Osteocyte (in vitro differentiated cells): ENCODE data around the gene TSPEAR. TPM values are rescaled to one million over a fixed set of nuclear protein-coding genes. Genes with fewer than 3 reads are reported as not detected.

Experiments
- DNase-seq: peaks from one replicate; pipeline ENCODE4 v3.0.0; 2021; ENCODE audit warnings: mixed read lengths; ENCODE audit not compliant: unreplicated experiment; ENCODE audit errors: extremely low spot score
- H3K27ac Mint-ChIP-seq: one replicate; pipeline ENCODE4 v1.8.0; 2021; ENCODE audit warnings: mild to moderate bottlenecking, mixed read lengths; ENCODE audit not compliant: unreplicated experiment
- H3K27me3 Mint-ChIP-seq: one replicate; pipeline ENCODE4 v1.8.0; 2021; ENCODE audit warnings: mixed read lengths; ENCODE audit not compliant: unreplicated experiment
- H3K36me3 Mint-ChIP-seq: one replicate; pipeline ENCODE4 v1.8.0; 2021; ENCODE audit warnings: mixed read lengths; ENCODE audit not compliant: unreplicated experiment
- H3K4me1 Mint-ChIP-seq: one replicate; pipeline ENCODE4 v1.8.0; 2021; ENCODE audit warnings: mixed read lengths; ENCODE audit not compliant: unreplicated experiment
- H3K4me3 Mint-ChIP-seq: one replicate; pipeline ENCODE4 v1.8.0; 2021; ENCODE audit warnings: mild to moderate bottlenecking, moderate library complexity, mixed read lengths; ENCODE audit not compliant: unreplicated experiment
- H3K9me3 Mint-ChIP-seq: one replicate; pipeline ENCODE4 v1.8.0; 2021; ENCODE audit warnings: mixed read lengths; ENCODE audit not compliant: unreplicated experiment
- total RNA-seq: library from RNA; stranded (reverse); gene quantifications from 2 replicates; pipeline ENCODE4 v1.2.1, GENCODE V29; 2021
- TF ChIP-seq, protein P1 (sequence below): fragments of 200-600 bp; sonication (generic); IDR thresholded peaks from 2 replicates; pipeline ENCODE4 v1.5.0; 2021; ENCODE audit warnings: antibody characterized with exemption, mild to moderate bottlenecking, moderate library complexity

The TSPEAR gene
- total RNA-seq, 1 donor from 2014 or later = not detected

DNA sequence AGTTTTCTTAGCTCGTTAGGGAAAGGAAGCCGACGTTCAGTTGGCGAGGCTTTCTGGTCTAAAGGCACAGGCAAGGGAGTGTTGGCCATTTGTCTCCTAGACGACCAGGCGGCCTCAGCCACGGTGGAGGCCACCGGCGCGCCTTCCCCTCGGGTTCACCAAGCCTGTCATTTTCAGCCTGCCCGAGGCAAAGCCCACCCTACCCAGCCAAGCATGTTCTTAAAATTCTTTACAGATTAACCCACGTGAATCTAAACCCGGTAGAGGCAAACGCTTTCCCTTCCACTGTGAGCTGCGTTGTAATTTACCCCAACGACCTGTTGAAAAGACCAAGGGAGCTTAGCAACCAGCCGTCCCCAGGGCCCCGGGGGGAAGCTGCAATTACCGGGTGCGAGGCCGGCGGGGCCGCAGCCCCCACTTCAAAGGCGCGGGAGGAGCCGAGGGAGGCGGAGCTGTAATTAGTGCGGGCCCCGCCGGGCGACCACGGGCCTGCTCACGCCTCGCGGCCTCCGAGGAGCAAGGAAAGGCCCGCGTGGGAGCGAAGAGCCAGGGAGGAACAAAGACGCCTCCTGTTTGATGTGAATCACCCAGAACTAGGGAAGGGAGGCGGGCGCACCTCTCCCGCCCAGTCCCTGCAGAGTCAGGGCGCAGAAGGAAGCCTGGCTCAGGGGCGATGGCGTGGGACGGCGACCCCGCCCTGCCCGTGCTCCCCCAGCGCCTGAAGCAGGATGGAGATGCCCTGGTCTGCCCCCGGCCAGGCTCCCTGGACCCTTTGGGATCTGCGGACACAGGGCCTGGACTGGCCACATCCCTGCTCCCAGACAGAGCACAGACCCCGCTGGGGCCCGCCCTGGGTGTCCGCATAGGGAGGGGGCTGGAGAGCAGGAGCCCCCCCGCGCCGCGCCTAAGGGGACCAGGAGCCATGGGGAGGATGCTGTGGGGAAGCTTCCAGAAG, 12.1 kb upstream of the TSPEAR start:
- Mint-ChIP-seq H3K27ac (no peak overlapping the region), H3K9me3 (no peaks in the 10 kb centered on the region), H3K4me1 (peaks cover under 1% of the 10 kb centered on the region), H3K4me3 (no peak overlapping the region), H3K36me3 (no peaks in the 10 kb centered on the region), H3K27me3 (peaks cover 52% of the 10 kb centered on the region)
- TF ChIP-seq, protein P1, sequence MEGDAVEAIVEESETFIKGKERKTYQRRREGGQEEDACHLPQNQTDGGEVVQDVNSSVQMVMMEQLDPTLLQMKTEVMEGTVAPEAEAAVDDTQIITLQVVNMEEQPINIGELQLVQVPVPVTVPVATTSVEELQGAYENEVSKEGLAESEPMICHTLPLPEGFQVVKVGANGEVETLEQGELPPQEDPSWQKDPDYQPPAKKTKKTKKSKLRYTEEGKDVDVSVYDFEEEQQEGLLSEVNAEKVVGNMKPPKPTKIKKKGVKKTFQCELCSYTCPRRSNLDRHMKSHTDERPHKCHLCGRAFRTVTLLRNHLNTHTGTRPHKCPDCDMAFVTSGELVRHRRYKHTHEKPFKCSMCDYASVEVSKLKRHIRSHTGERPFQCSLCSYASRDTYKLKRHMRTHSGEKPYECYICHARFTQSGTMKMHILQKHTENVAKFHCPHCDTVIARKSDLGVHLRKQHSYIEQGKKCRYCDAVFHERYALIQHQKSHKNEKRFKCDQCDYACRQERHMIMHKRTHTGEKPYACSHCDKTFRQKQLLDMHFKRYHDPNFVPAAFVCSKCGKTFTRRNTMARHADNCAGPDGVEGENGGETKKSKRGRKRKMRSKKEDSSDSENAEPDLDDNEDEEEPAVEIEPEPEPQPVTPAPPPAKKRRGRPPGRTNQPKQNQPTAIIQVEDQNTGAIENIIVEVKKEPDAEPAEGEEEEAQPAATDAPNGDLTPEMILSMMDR = no peak
- DNase-seq = peak; percentile 85

- Mint-ChIP-seq H3K36me3 (no peaks in the 10 kb centered on the region), H3K4me1 (peaks cover 7% of the 10 kb centered on the region), H3K27me3 (peaks cover 59% of the 10 kb centered on the region), H3K4me3 (no peak overlapping the region), H3K27ac (no peak overlapping the region), H3K9me3 (no peaks in the 10 kb centered on the region)
- DNase-seq = peak; percentile 60
- TF ChIP-seq, protein P1 = no peak
Observed at GRCh38 chr21:44722731-44723130, 11.4 kb upstream of the TSPEAR start.

DNA sequence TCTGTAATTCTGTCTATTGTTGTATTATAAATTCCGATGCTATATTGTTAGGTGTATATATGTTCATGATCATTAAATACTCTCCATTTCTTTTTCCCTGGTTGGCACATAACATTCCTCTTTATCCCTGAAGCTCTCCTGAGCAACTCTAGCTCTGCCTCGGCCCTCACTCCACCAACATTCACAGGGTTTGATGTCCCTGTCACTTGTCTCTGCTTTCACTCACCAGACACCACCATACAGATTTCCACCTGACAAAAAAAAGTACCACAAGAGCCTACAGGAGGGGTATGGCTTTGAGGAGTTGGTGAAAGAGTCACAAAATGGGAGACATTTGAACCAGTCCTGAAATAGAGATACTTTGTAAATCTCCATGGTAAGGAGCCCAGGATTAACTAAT, 8.8 kb upstream of the TSPEAR start:
- Mint-ChIP-seq H3K36me3 (no peaks in the 10 kb centered on the region), H3K4me1 (peaks cover 7% of the 10 kb centered on the region), H3K9me3 (no peaks in the 10 kb centered on the region), H3K27me3 (peaks cover 56% of the 10 kb centered on the region), H3K27ac (no peak overlapping the region), H3K4me3 (no peak overlapping the region)
- TF ChIP-seq, protein P1 = no peak
- no peak for DNase-seq

- Mint-ChIP-seq H3K27ac (no peak overlapping the region), H3K36me3 (no peaks in the 10 kb centered on the region), H3K27me3 (peaks cover 60% of the 10 kb centered on the region), H3K9me3 (no peaks in the 10 kb centered on the region), H3K4me1 (peaks cover 7% of the 10 kb centered on the region), H3K4me3 (no peak overlapping the region)
- TF ChIP-seq, protein P1 = no peak
- peak; percentile 17 for DNase-seq
Observed at GRCh38 chr21:44718571-44718970, 7.2 kb upstream of the TSPEAR start.

GRCh38 chr21:44718093-44718492, 6.7 kb upstream of the TSPEAR start:
- H3K36me3 Mint-ChIP-seq = no peaks in the 10 kb centered on the region
- H3K4me3 Mint-ChIP-seq = no peak overlapping the region
- no peaks in the 10 kb centered on the region for H3K9me3 Mint-ChIP-seq
- H3K27me3 Mint-ChIP-seq = peaks cover 62% of the 10 kb centered on the region
- H3K4me1 Mint-ChIP-seq = peaks cover 7% of the 10 kb centered on the region
- no peak for DNase-seq
- H3K27ac Mint-ChIP-seq = no peak overlapping the region
- TF ChIP-seq, protein P1 = no peak
